ENCODE data around the gene MDGA2. TPM values are rescaled to one million over a fixed set of nuclear protein-coding genes. Genes with fewer than 3 reads are reported as not detected.

MDGA2 gene
- total and polyA plus RNA-seq, 8 donors, result 0.14 to 2.9 TPM; not detected in 6

DNA sequence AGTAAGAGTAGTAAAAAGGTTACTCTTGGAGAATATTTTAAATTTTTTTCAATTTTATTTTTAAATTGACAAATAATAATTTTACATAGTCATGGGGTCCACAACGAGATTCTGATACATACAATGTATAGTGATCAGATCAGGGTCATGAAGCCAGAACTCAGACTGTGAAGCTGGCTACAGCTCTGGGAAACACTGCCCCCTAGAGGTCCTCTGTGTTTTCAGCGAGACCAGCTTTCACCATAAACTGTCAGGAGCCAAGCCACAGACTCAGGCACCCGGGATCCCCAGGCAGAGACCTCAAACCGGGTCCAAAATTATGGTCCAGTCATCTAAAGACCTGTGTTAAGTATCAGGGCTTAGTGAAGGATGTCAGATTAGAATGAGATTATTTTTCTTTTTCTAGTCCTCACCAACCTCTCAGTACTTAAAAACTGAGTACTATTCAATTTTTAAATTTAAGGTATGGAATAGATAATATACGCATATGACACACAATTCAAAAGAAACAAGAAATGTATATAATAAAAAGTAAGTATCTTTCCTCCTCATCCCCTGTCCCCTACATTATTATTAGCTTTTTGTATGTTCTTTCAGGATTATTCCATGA, 397.1 kb downstream of the MDGA2 start:
- Histone ChIP-seq H3K27me3 (no peaks in the 10 kb centered on the region), H3K4me3 (no peak overlapping the region), H3K27ac (no peak overlapping the region), H3K9me3 (no peaks in the 10 kb centered on the region), H3K36me3 (no peaks in the 10 kb centered on the region), H3K4me1 (no peaks in the 10 kb centered on the region)
- WGBS, 5 donors, result 26 to 35% (median 33%) methylated on average over 5 of the region's 5 CpGs
- DNase-seq, result peak; percentile 43 to 75
- intact Hi-C loops (cut with DNase I; ENCODE audit: low total_unique reads), result no loop called here
- TF ChIP-seq, protein P1, sequence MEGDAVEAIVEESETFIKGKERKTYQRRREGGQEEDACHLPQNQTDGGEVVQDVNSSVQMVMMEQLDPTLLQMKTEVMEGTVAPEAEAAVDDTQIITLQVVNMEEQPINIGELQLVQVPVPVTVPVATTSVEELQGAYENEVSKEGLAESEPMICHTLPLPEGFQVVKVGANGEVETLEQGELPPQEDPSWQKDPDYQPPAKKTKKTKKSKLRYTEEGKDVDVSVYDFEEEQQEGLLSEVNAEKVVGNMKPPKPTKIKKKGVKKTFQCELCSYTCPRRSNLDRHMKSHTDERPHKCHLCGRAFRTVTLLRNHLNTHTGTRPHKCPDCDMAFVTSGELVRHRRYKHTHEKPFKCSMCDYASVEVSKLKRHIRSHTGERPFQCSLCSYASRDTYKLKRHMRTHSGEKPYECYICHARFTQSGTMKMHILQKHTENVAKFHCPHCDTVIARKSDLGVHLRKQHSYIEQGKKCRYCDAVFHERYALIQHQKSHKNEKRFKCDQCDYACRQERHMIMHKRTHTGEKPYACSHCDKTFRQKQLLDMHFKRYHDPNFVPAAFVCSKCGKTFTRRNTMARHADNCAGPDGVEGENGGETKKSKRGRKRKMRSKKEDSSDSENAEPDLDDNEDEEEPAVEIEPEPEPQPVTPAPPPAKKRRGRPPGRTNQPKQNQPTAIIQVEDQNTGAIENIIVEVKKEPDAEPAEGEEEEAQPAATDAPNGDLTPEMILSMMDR (IDR thresholded peaks at IDR 0.05), result peak in 3 of 7 experiments; percentile 47 to 58 (median 47)
- no peak for TF ChIP-seq POLR2AphosphoS5 (IDR thresholded peaks at IDR 0.05)

DNA sequence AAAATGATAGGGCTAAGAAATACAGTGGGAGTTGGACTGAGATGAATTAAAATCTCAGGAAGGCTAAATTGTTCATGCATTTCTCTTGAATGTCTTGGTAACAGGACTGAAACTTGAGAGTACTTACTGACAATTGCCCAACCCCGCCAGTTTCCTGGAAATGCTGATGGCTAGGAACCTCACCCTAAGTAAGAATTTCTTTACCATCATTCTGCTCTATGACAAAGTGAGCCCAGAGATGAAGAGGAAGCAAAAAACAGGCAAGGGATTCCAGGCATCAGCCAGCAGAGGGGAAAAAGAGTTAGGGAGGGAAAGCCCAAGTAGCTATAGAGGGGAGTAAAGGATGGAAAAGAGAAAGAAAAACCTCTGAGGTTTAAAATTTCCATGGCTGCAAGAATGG, 397.7 kb downstream of the MDGA2 start:
- no peaks in the 10 kb centered on the region for H3K36me3 ChIP-seq
- peak in 1 of 2 donors; percentile 7 for DNase-seq
- H3K27ac ChIP-seq, result no peak overlapping the region
- TF ChIP-seq POLR2AphosphoS5 (IDR thresholded peaks at IDR 0.05) (no peak), POLR2A (IDR thresholded peaks at IDR 0.05) (no peak), EP300 (IDR thresholded peaks at IDR 0.05) (no peak)
- TF ChIP-seq, protein P1 (IDR thresholded peaks at IDR 0.05), result no peak
- H3K4me3 ChIP-seq, result no peak overlapping the region
- WGBS, 5 donors, result 81 to 96% (median 91%) methylated on average over 1 of the region's 1 CpG
- H3K4me1 ChIP-seq, result no peaks in the 10 kb centered on the region
- no peaks in the 10 kb centered on the region for H3K9me3 ChIP-seq
- intact Hi-C loops (cut with DNase I; ENCODE audit: low total_unique reads), result no loop called here
- no peaks in the 10 kb centered on the region for H3K27me3 ChIP-seq

DNA sequence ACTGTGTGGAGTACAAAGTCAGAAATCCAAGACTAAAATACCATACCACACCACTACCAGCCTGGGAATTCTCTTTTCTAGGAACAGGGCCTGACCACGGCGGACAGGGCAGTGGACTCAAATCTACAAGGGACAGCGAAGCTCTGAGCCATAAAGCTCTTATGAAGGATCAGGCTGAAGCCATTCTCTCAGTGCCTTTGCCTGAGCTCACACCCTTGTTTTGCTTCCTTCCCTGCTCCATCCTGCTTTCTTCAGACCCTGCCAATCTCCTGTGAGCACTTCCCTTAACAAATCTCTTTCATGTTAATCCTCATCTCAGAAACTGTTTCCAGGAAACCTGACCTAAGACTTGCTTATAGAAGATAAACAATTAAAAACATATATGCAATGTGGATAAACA, 398.5 kb downstream of the MDGA2 start:
- no peak overlapping the region for H3K27ac ChIP-seq
- no peaks in the 10 kb centered on the region for H3K9me3 ChIP-seq
- intact Hi-C loops (cut with DNase I; ENCODE audit: low total_unique reads), result no loop called here
- no peaks in the 10 kb centered on the region for H3K27me3 ChIP-seq
- WGBS, 5 donors, result 57 to 65% (median 65%) methylated on average over 3 of the region's 3 CpGs
- H3K4me3 ChIP-seq, result no peak overlapping the region
- H3K4me1 ChIP-seq, result no peaks in the 10 kb centered on the region
- no peak for TF ChIP-seq POLR2AphosphoS5 (IDR thresholded peaks at IDR 0.05)
- no peak for TF ChIP-seq POLR2A (IDR thresholded peaks at IDR 0.05)
- no peaks in the 10 kb centered on the region for H3K36me3 ChIP-seq
- DNase-seq, result peak in 1 of 2 donors; percentile 3

DNA sequence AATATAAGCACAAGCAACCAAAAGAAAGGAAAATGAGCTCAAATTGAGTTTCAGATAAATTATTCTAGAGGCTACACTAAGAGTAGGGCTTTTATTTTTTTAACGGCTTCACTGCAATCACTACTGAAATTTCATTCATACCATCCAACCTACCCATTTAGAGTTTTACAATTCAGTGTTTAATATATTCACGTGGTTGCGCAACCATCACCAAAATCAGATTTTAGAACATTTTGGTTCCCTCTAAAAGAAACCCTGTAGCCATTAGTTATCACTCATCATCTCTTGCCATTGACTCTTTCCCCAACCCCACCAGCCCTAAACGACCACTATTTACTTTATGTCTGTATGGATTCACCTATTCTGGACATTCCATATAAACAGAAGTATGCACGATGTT, 401.5 kb downstream of the MDGA2 start:
- TF ChIP-seq POLR2AphosphoS5 (IDR thresholded peaks at IDR 0.05) (no peak), POLR2A (IDR thresholded peaks at IDR 0.05) (no peak), EP300 (IDR thresholded peaks at IDR 0.05) (no peak)
- TF ChIP-seq, protein P1 (IDR thresholded peaks at IDR 0.05), result no peak
- intact Hi-C loops (cut with DNase I; ENCODE audit: low total_unique reads), result no loop called here
- WGBS, 5 donors, result 63 to 85% (median 74%) methylated on average over 5 of the region's 5 CpGs
- Histone ChIP-seq H3K4me1 (no peaks in the 10 kb centered on the region), H3K4me3 (no peak overlapping the region), H3K36me3 (no peaks in the 10 kb centered on the region), H3K27me3 (no peaks in the 10 kb centered on the region), H3K27ac (no peak overlapping the region), H3K9me3 (no peaks in the 10 kb centered on the region)
- no peak for DNase-seq

DNA sequence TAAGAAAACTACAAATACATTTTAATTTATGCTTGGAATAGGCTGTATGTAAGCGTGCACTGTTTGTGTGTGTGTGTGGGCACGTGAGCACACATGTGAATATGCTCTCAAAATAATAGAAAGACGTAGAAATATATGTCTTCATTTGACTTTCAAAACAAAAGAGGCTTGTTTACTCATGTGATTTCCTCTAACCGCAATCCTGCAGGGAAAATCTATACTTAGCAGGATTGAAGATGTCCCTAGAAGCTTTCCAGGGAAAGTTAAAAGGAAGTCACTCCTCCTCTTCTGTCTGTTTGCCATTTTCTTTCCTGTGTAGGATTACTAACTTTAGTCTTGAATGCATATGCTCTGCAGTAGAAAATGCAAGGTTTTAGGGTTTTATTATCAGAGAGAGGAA, 404.7 kb downstream of the MDGA2 start:
- intact Hi-C loops (cut with DNase I; ENCODE audit: low total_unique reads), result no loop called here
- TF ChIP-seq POLR2A (IDR thresholded peaks at IDR 0.05) (no peak), EP300 (IDR thresholded peaks at IDR 0.05) (no peak), POLR2AphosphoS5 (IDR thresholded peaks at IDR 0.05) (no peak)
- TF ChIP-seq, protein P1 (IDR thresholded peaks at IDR 0.05), result no peak
- WGBS, 5 donors, result 67 to 81% (median 72%) methylated on average over 4 of the region's 4 CpGs
- H3K9me3 ChIP-seq, result no peaks in the 10 kb centered on the region
- no peaks in the 10 kb centered on the region for H3K27me3 ChIP-seq
- H3K4me3 ChIP-seq, result no peak overlapping the region
- H3K27ac ChIP-seq, result no peak overlapping the region
- no peaks in the 10 kb centered on the region for H3K36me3 ChIP-seq
- H3K4me1 ChIP-seq, result no peaks in the 10 kb centered on the region
- DNase-seq, result no peak

All from stomach (tissue), 9 donors.